ENCODE data around the gene EIF5.
A peak's percentile ranks its signal among the peaks of the same experiment; 100 is the strongest.

EIF5 gene

GRCh38 chr14:103290494-103290893 lies 43.5 kb upstream of the EIF5 start:
- TF ChIP-seq CTCF (conservative IDR thresholded peaks at IDR 0.05) = no peak
- no peak for TF ChIP-seq ZFX (IDR thresholded peaks at IDR 0.05)

GRCh38 chr14:103290961-103291360 lies 43.1 kb upstream of the EIF5 start:
- TF ChIP-seq ZFX (IDR thresholded peaks at IDR 0.05) (no peak), CTCF (conservative IDR thresholded peaks at IDR 0.05) (no peak)
- H3K27ac ChIP-seq = no peak overlapping the region

More at GRCh38 chr14:103290494-103290893, 43.5 kb upstream of the EIF5 start:
- no peak overlapping the region for H3K27ac ChIP-seq

- no peak for TF ChIP-seq ZFX (IDR thresholded peaks at IDR 0.05)
- TF ChIP-seq CTCF (conservative IDR thresholded peaks at IDR 0.05) = peak; percentile 94
- no peak overlapping the region for H3K27ac ChIP-seq
Measured at GRCh38 chr14:103292426-103293374, 41.3 kb upstream of the EIF5 start.

GRCh38 chr14:103293465-103293864 lies 40.6 kb upstream of the EIF5 start:
- no peak overlapping the region for H3K27ac ChIP-seq
- TF ChIP-seq ZFX (IDR thresholded peaks at IDR 0.05) (no peak), CTCF (conservative IDR thresholded peaks at IDR 0.05) (no peak)

- no peak overlapping the region for H3K27ac ChIP-seq
Measured at GRCh38 chr14:103294091-103294490, 39.9 kb upstream of the EIF5 start.

GRCh38 chr14:103296007-103296406 lies 38.0 kb upstream of the EIF5 start:
- no peak overlapping the region for H3K27ac ChIP-seq
- TF ChIP-seq ZFX (IDR thresholded peaks at IDR 0.05) (no peak), CTCF (conservative IDR thresholded peaks at IDR 0.05) (no peak)

More at GRCh38 chr14:103294091-103294490, 39.9 kb upstream of the EIF5 start:
- TF ChIP-seq CTCF (conservative IDR thresholded peaks at IDR 0.05) (no peak), ZFX (IDR thresholded peaks at IDR 0.05) (no peak)

- TF ChIP-seq CTCF (conservative IDR thresholded peaks at IDR 0.05) (no peak), ZFX (IDR thresholded peaks at IDR 0.05) (no peak)
- H3K27ac ChIP-seq = no peak overlapping the region
Measured at GRCh38 chr14:103296987-103297386, 37.0 kb upstream of the EIF5 start.

Data from C4-2B (cell line).